Subcutaneous preadipocyte (primary cell): ENCODE results near the gene CEACAM20. TPM values are rescaled to one million over a fixed set of nuclear protein-coding genes. Genes with fewer than 3 reads are reported as not detected.

Experiments used
- small RNA-seq: library from RNA; depleted of rRNA; stranded (forward); fragments of <200 nt; gene quantifications from one replicate; pipeline ENCODE3, GENCODE V24; 2012
- total RNA-seq: library from RNA; depleted of rRNA; stranded (reverse); fragments of >200 nt; gene quantifications from 2 replicates; pipeline ENCODE4 v1.2.3, GENCODE V29; 2012

The CEACAM20 gene
- not detected in 2 replicates for total RNA-seq

GRCh38 chr19:44529536-44529935 is at the start of gene CEACAM20:
Gene CEACAM20 (minus strand): TSS chr19:44529675. CDS start chr19:44529509, 166 bp downstream.

GRCh38 chr19:44499962-44500949 is 29.2 kb downstream of the CEACAM20 start, which contains the start of gene ZNF180:
Gene ZNF180 (minus strand): TSS chr19:44500522. CDS start chr19:44497334, 3,188 bp downstream.

Small RNA genes within 50 kb of the gene (small RNA-seq; reads per million reads assigned to genes)
- gene AC243964.1, result not detected

Other genes with a start within 250 kb of the CEACAM20 start
- gene ZNF235, start 224.7 kb downstream of the CEACAM20 start, total RNA-seq, result 2.6 and 3.1 TPM in 2 replicates
- gene ZNF112, start 173.0 kb downstream of the CEACAM20 start, total RNA-seq, result 4.4 and 5.1 TPM in 2 replicates
- 1.2 and 3.3 TPM in 2 replicates for gene ZNF285, start 128.1 kb downstream of the CEACAM20 start, total RNA-seq
- 3.7 and 4.0 TPM in 2 replicates for gene ZNF229, start 81.2 kb downstream of the CEACAM20 start, total RNA-seq
- gene ZNF180, start 29.2 kb downstream of the CEACAM20 start, total RNA-seq, result 5.1 and 8.1 TPM in 2 replicates
- gene IGSF23, start 83.9 kb upstream of the CEACAM20 start, total RNA-seq, result not detected in 2 replicates
- gene PVR, start 114.2 kb upstream of the CEACAM20 start, total RNA-seq, result 23.5 and 44.6 TPM in 2 replicates
- 1.1 and 1.4 TPM in 2 replicates for gene CEACAM19, start 141.8 kb upstream of the CEACAM20 start, total RNA-seq
- not detected in 2 replicates for gene CEACAM16, start 169.5 kb upstream of the CEACAM20 start, total RNA-seq
- gene BCL3, start 219.0 kb upstream of the CEACAM20 start, total RNA-seq, result 5.5 and 6.6 TPM in 2 replicates
- not detected in 2 replicates for gene CBLC, start 248.2 kb upstream of the CEACAM20 start, total RNA-seq